WTC11 (cell line): Measurements from ENCODE around the gene ZNF362.

Experiments
- AFF4 ChIP-seq: sonication (generic); formaldehyde crosslinking; IDR thresholded peaks from 2 replicates; pipeline ENCODE4 v1.8.1; 2023; ENCODE audit warnings: mild to moderate bottlenecking, missing genetic modification reagents, borderline replicate concordance
- ARID4B ChIP-seq: sonication (generic); formaldehyde crosslinking; IDR thresholded peaks from 2 replicates; pipeline ENCODE4 v1.8.0; 2023; ENCODE audit warnings: missing genetic modification reagents, mild to moderate bottlenecking, borderline replicate concordance
- CTCF ChIP-seq: fragments of 200-600 bp; IDR thresholded peaks from 2 replicates; pipeline ENCODE4 v1.8.0; 2022; ENCODE audit warnings: antibody characterized with exemption
- E2F4 ChIP-seq: sonication (generic); formaldehyde crosslinking; IDR thresholded peaks from 2 replicates; pipeline ENCODE4 v1.8.1; 2022; ENCODE audit warnings: low read depth, mild to moderate bottlenecking, moderate library complexity, missing genetic modification reagents, borderline replicate concordance
- MLX ChIP-seq: sonication (generic); formaldehyde crosslinking; IDR thresholded peaks from 2 replicates; pipeline ENCODE4 v1.8.1; 2023; ENCODE audit warnings: mild to moderate bottlenecking, missing genetic modification reagents, moderate library complexity
- NR3C1 ChIP-seq: sonication (generic); formaldehyde crosslinking; conservative IDR thresholded peaks from 2 replicates; pipeline ENCODE4 v1.8.1; 2023; ENCODE audit warnings: low read depth, mild to moderate bottlenecking, missing genetic modification reagents
- TCF7 ChIP-seq: sonication (generic); formaldehyde crosslinking; IDR thresholded peaks from 2 replicates; pipeline ENCODE4 v1.8.0; 2022; ENCODE audit warnings: mild to moderate bottlenecking, low read depth, missing genetic modification reagents, moderate library complexity
- ZMAT4 ChIP-seq: fragments of 250-450 bp; sonication (Bioruptor Pico); IDR thresholded peaks from 2 replicates; pipeline ENCODE4 v1.9.0; 2021; ENCODE audit warnings: mild to moderate bottlenecking
- ZNF317 ChIP-seq: sonication (generic); formaldehyde crosslinking; IDR thresholded peaks from 2 replicates; pipeline ENCODE4 v1.8.1; 2023; ENCODE audit warnings: low read depth, mild to moderate bottlenecking, moderate library complexity, missing genetic modification reagents, borderline replicate concordance

GRCh38 chr1:33295450-33296081 is 39.3 kb downstream of the ZNF362 start:
- TF ChIP-seq E2F4 (CRISPR knock-in tag) (no peak), MLX (CRISPR knock-in tag) (no peak), CTCF (peak; percentile 99), ARID4B (no peak), NR3C1 (CRISPR knock-in tag) (no peak), TCF7 (no peak), ZMAT4 (CRISPR knock-in tag) (no peak), AFF4 (CRISPR knock-in tag) (no peak), ZNF317 (CRISPR knock-in tag) (no peak)
